ENCODE measurements around the gene NAA10. TPM values are rescaled to one million over a fixed set of nuclear protein-coding genes. Genes with fewer than 3 reads are reported as not detected.

The NAA10 gene
- total and polyA plus RNA-seq, 7 donors = 57.4 to 128 (median 84.7) TPM

DNA sequence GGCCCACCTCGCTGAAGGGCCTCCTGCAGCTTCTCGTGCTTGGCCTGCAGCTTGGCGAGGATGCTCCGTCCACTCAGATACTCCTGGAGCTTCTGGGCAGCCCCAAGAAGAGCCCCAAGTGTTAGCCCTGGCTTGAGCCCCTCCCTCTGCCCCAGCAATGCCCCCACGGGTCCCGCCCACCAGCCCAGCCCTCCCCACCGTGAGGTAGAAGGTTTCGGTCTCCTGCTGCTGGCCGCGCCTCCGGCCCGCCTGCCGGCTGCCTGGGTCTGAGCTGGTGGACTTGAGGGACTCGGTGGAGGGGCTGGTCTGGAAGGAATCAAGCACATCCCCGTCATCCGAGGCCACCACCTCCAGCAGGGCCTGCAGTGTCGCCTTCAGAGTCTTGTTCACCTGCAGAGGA lies 21.6 kb downstream of the NAA10 start:
- intact Hi-C loops (cut with DNase I) = no loop called here
- Histone ChIP-seq H3K4me3 (no peak overlapping the region), H3K27me3 (peaks cover 0 to 2% (median 0%) of the 10 kb centered on the region in 3 donors), H3K4me1 (no peaks in the 10 kb centered on the region), H3K27ac (no peak overlapping the region), H3K36me3 (no peaks in the 10 kb centered on the region), H3K9me3 (no peaks in the 10 kb centered on the region)
- TF ChIP-seq POLR2A (IDR thresholded peaks at IDR 0.05) (no peak), POLR2AphosphoS5 (IDR thresholded peaks at IDR 0.05) (no peak), EP300 (IDR thresholded peaks at IDR 0.05) (no peak)
- TF ChIP-seq, protein P1, sequence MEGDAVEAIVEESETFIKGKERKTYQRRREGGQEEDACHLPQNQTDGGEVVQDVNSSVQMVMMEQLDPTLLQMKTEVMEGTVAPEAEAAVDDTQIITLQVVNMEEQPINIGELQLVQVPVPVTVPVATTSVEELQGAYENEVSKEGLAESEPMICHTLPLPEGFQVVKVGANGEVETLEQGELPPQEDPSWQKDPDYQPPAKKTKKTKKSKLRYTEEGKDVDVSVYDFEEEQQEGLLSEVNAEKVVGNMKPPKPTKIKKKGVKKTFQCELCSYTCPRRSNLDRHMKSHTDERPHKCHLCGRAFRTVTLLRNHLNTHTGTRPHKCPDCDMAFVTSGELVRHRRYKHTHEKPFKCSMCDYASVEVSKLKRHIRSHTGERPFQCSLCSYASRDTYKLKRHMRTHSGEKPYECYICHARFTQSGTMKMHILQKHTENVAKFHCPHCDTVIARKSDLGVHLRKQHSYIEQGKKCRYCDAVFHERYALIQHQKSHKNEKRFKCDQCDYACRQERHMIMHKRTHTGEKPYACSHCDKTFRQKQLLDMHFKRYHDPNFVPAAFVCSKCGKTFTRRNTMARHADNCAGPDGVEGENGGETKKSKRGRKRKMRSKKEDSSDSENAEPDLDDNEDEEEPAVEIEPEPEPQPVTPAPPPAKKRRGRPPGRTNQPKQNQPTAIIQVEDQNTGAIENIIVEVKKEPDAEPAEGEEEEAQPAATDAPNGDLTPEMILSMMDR (IDR thresholded peaks at IDR 0.05) = no peak
- DNase-seq = no peak
- 78 to 86% methylated on average over 17 of the region's 17 CpGs for WGBS, 2 donors

DNA sequence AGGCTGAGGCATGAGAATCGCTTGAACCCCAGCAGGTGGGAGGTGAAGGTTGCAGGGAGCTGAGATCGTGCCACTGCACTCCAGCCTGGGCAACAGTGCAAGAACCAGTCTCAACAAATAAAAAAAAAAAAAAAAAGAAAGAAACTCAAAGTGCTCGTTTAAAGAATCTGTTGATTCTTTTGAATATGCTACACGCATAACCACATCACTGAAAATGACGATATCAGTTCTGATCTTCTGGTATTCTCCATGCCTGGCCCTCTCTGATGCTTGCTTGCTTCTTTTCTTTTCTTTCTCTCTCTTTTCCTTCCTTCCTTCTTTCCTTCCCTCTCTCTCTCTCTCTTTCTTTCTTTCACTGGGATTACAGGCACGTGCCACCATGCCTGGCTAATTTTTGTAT lies 23.0 kb downstream of the NAA10 start:
- H3K27me3 ChIP-seq = peaks cover 0 to 6% (median 0%) of the 10 kb centered on the region in 3 donors
- no peaks in the 10 kb centered on the region for H3K36me3 ChIP-seq
- no peaks in the 10 kb centered on the region for H3K9me3 ChIP-seq
- H3K4me3 ChIP-seq = no peak overlapping the region
- WGBS, 2 donors = 79 to 90% methylated on average over 6 of the region's 6 CpGs
- intact Hi-C loops (cut with DNase I) = no loop called here
- no peak for DNase-seq
- TF ChIP-seq POLR2AphosphoS5 (IDR thresholded peaks at IDR 0.05) (no peak), EP300 (IDR thresholded peaks at IDR 0.05) (no peak), POLR2A (IDR thresholded peaks at IDR 0.05) (no peak)
- TF ChIP-seq, protein P1 (IDR thresholded peaks at IDR 0.05) = no peak
- H3K27ac ChIP-seq = no peak overlapping the region
- no peaks in the 10 kb centered on the region for H3K4me1 ChIP-seq

DNA sequence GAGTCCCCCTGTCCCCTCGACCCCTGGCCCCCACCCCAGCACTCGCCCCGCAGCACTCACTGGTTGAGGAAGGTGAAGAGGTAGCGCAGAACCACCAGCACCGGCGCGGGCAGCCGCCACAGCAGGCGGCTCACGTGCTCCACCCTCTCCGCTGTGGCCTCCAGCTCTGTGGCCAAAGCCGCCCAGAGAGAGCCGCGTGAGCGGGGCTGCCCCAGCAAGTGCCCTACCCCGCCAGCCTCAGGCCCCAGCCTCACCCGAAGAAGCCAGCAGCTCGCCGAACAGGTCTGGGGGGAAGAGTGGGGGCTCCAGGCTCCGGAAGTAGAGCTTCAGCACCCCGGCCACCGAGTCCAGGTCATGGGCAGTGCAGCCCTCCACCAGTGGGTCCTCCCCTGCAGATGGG lies 24.4 kb downstream of the NAA10 start:
- TF ChIP-seq, protein P1 (IDR thresholded peaks at IDR 0.05) = no peak
- TF ChIP-seq POLR2AphosphoS5 (IDR thresholded peaks at IDR 0.05) (no peak), POLR2A (IDR thresholded peaks at IDR 0.05) (no peak), EP300 (IDR thresholded peaks at IDR 0.05) (no peak)
- no peak overlapping the region for H3K27ac ChIP-seq
- intact Hi-C loops (cut with DNase I) = no loop called here
- H3K27me3 ChIP-seq = peaks cover 0 to 6% (median 0%) of the 10 kb centered on the region in 3 donors
- WGBS, 2 donors = 95 to 96% methylated on average over 22 of the region's 22 CpGs
- H3K36me3 ChIP-seq = no peaks in the 10 kb centered on the region
- no peak for DNase-seq
- no peak overlapping the region for H3K4me3 ChIP-seq
- H3K4me1 ChIP-seq = no peaks in the 10 kb centered on the region
- H3K9me3 ChIP-seq = no peaks in the 10 kb centered on the region

DNA sequence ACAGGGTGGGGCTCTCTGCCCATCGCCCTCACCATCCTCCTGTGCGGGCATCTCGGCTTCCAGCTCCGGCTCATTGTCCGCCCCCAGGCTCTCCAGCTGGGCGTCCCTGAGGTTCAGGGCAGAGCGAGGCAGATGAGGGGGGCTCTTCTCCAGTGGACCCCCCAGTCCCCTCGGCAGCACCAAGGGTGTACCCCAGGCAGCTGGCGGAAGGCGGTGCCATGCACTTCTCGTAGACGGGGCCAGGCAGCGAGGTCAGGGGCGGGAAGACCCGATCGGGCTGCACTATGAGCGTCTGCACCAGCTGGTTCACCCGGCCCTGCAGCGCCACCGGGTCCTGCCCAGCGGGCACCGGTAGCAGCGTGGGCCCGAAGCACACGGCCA lies 24.9 kb downstream of the NAA10 start:
- Histone ChIP-seq H3K4me3 (no peak overlapping the region), H3K27me3 (peaks cover 0 to 6% (median 0%) of the 10 kb centered on the region in 3 donors), H3K27ac (no peak overlapping the region), H3K36me3 (no peaks in the 10 kb centered on the region), H3K4me1 (no peaks in the 10 kb centered on the region), H3K9me3 (no peaks in the 10 kb centered on the region)
- 93 to 95% methylated on average over 25 of the region's 25 CpGs for WGBS, 2 donors
- TF ChIP-seq, protein P1 (IDR thresholded peaks at IDR 0.05) = no peak
- TF ChIP-seq EP300 (IDR thresholded peaks at IDR 0.05) = no peak
- no peak for TF ChIP-seq POLR2A (IDR thresholded peaks at IDR 0.05)
- TF ChIP-seq POLR2AphosphoS5 (IDR thresholded peaks at IDR 0.05) = no peak
- intact Hi-C loops (cut with DNase I) = no loop called here
- no peak for DNase-seq
